Activated CD4-positive, alpha-beta memory T cell treated with anti-CD3 and anti-CD28 coated beads for 36 hours (primary cell): ENCODE measurements around the gene MPEG1. TPM values are rescaled to one million over a fixed set of nuclear protein-coding genes. Genes with fewer than 3 reads are reported as not detected.
A peak's percentile ranks its signal among the peaks of the same experiment; 100 is the strongest.

Source experiments
- CTCF ChIA-PET: fragments of 350-600 bp; sonication (Branson Sonifier 250); formaldehyde crosslinking; loops from one replicate; lab custom pipeline; 2021; ENCODE audit warnings: antibody characterized with exemption, inconsistent platforms; lab: Charles Lee
- POLR2A ChIA-PET: fragments of 350-600 bp; sonication (Branson Sonifier 250); formaldehyde crosslinking; loops from one replicate; lab custom pipeline; 2021; ENCODE audit warnings: antibody characterized with exemption; lab: Charles Lee
- DNase-seq: peaks from one replicate; pipeline ENCODE4 v3.0.0-alpha.2; 2020
- H3K27ac Mint-ChIP-seq: one replicate; pipeline ENCODE4 v1.8.0; 2021; ENCODE audit warnings: mixed read lengths
- H3K27me3 Mint-ChIP-seq: one replicate; pipeline ENCODE4 v1.8.0; 2021; ENCODE audit warnings: mixed read lengths
- H3K36me3 Mint-ChIP-seq: one replicate; pipeline ENCODE4 v1.8.0; 2021; ENCODE audit warnings: mixed read lengths
- H3K4me1 Mint-ChIP-seq: one replicate; pipeline ENCODE4 v1.8.0; 2021; ENCODE audit warnings: low read depth, mixed read lengths
- H3K4me3 Mint-ChIP-seq: one replicate; pipeline ENCODE4 v1.8.0; 2021; ENCODE audit warnings: mild to moderate bottlenecking, mixed read lengths
- H3K9me3 Mint-ChIP-seq: one replicate; pipeline ENCODE4 v1.8.0; 2021; ENCODE audit warnings: mixed read lengths
- intact Hi-C: fragments of 100-400 bp; cut with micrococcal nuclease; formaldehyde crosslinking; loops from one replicate; pipeline ENCODE4 v1.15.1; 2023
- total RNA-seq, 2 experiments: library from RNA; stranded (reverse); gene quantifications; one replicate each; pipeline ENCODE4 v1.2.3, GENCODE V29; 2021

Gene MPEG1
- total RNA-seq, 2 experiments from 2014 or later, result not detected

GRCh38 chr11:59214141-59214893, 1.6 kb upstream of the MPEG1 start:
- H3K36me3 Mint-ChIP-seq, result no peaks in the 10 kb centered on the region
- peaks cover 18% of the 10 kb centered on the region for H3K4me1 Mint-ChIP-seq
- peaks cover 8% of the 10 kb centered on the region for H3K27me3 Mint-ChIP-seq
- intact Hi-C loops, result no loop called here
- no peak for DNase-seq
- H3K4me3 Mint-ChIP-seq, result no peak overlapping the region
- H3K27ac Mint-ChIP-seq, result no peak overlapping the region
- H3K9me3 Mint-ChIP-seq, result no peaks in the 10 kb centered on the region
- POLR2A ChIA-PET, result no interaction called here
- CTCF ChIA-PET, result interaction anchor here (1.1 to 1.7 kb wide), 2 partner anchors 28 to 79 kb away, joined by 3 to 6 read pairs; no protein-coding TSS in a partner anchor

- H3K9me3 Mint-ChIP-seq, result no peaks in the 10 kb centered on the region
- H3K27ac Mint-ChIP-seq, result no peak overlapping the region
- CTCF ChIA-PET, result interaction anchor here (1.2 kb wide), 1 partner anchor 40 kb away, joined by 3 read pairs; the partner anchor contains the start of gene DTX4
- no peak for DNase-seq
- POLR2A ChIA-PET, result no interaction called here
- no peaks in the 10 kb centered on the region for H3K36me3 Mint-ChIP-seq
- H3K4me1 Mint-ChIP-seq, result peaks cover 34% of the 10 kb centered on the region
- H3K4me3 Mint-ChIP-seq, result no peak overlapping the region
- peaks cover 12% of the 10 kb centered on the region for H3K27me3 Mint-ChIP-seq
- intact Hi-C loops, result no loop called here
These were observed 505 bp downstream of the MPEG1 start for GRCh38 chr11:59212222-59212621.

DNA sequence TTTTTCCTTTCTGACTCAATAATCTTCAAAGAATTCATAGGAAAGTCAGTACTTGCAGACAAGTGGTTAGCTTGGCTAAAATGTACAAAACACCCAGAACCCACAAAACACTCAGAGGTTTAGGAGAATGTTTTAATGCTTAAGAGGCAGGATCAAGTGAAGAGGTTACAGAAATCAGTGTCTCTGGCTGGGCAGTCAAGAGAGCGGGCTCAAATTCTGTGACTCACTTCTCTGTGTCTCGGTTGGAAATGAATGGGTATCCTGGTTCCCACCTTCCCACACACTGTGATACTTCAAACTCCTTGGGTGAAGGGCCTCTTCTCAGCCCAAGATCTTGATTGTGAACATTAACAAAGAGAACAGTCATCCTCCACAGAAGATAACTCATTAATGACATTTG, 3.8 kb downstream of the MPEG1 start:
- intact Hi-C loops, result loop anchor here (1.0 kb wide), 4 partner anchors 9 to 221 kb away; no protein-coding TSS in a partner anchor
- ChIA-PET POLR2A (no interaction called here), CTCF (interaction anchor here (1.1 to 2.3 kb wide), 3 partner anchors 22 to 38 kb away, joined by 3 to 12 read pairs (median 3); partner anchors contain the start of gene DTX4)
- H3K4me1 Mint-ChIP-seq, result peaks cover 32% of the 10 kb centered on the region
- H3K4me3 Mint-ChIP-seq, result no peak overlapping the region
- no peaks in the 10 kb centered on the region for H3K36me3 Mint-ChIP-seq
- H3K27ac Mint-ChIP-seq, result no peak overlapping the region
- no peaks in the 10 kb centered on the region for H3K9me3 Mint-ChIP-seq
- peaks cover 14% of the 10 kb centered on the region for H3K27me3 Mint-ChIP-seq
- DNase-seq, result peak; percentile 27

DNA sequence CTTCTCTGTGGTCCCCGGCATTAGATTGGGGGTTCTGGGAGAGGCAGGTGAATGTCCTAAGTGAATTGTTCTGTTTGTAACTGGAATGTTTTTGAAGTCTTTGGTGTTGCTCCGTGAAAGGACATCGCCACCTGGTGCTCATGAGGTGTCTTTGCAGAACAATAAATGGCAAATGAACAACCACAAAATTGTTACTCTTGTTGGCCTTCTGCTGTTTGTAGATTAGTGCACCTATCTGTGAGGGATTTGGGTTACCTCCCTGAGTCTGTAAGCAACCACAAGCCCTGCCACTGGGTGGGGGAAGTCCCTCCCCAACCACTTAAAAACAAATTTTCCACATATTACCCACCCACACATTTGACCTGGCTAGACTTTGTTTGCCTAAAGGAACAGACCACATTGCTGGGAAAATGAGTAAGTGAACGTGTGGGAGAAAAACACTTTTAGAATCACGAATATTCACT, 4.7 kb downstream of the MPEG1 start:
- Mint-ChIP-seq H3K4me1 (peaks cover 32% of the 10 kb centered on the region), H3K27ac (no peak overlapping the region), H3K4me3 (no peak overlapping the region), H3K27me3 (peaks cover 13% of the 10 kb centered on the region), H3K36me3 (no peaks in the 10 kb centered on the region), H3K9me3 (no peaks in the 10 kb centered on the region)
- DNase-seq, result peak; percentile 44
- ChIA-PET CTCF (interaction anchor here (1.5 to 6.5 kb wide), 3 partner anchors 21 to 37 kb away, joined by 3 to 61 read pairs (median 8); partner anchors contain the start of gene DTX4), POLR2A (no interaction called here)
- intact Hi-C loops, result loop anchor here (1.0 kb wide), 4 partner anchors 8 to 222 kb away; no protein-coding TSS in a partner anchor

GRCh38 chr11:59206635-59207034, 6.1 kb downstream of the MPEG1 start:
- H3K27me3 Mint-ChIP-seq, result peaks cover 12% of the 10 kb centered on the region
- H3K36me3 Mint-ChIP-seq, result no peaks in the 10 kb centered on the region
- peak; percentile 28 for DNase-seq
- no peak overlapping the region for H3K27ac Mint-ChIP-seq
- POLR2A ChIA-PET, result no interaction called here
- CTCF ChIA-PET, result interaction anchor here (0.7 to 6.5 kb wide), 10 partner anchors 12 to 58 kb away, joined by 3 to 61 read pairs (median 5); partner anchors contain the start of gene DTX4
- peaks cover 32% of the 10 kb centered on the region for H3K4me1 Mint-ChIP-seq
- intact Hi-C loops, result no loop called here
- no peaks in the 10 kb centered on the region for H3K9me3 Mint-ChIP-seq
- H3K4me3 Mint-ChIP-seq, result no peak overlapping the region

- CTCF ChIA-PET, result interaction anchor here (1.2 to 6.5 kb wide), 6 partner anchors 12 to 34 kb away, joined by 4 to 61 read pairs (median 8); partner anchors contain the start of gene DTX4
- intact Hi-C loops, result no loop called here
These were observed 7.1 kb downstream of the MPEG1 start for GRCh38 chr11:59205648-59206047.

GRCh38 chr11:59204746-59205145, 8.0 kb downstream of the MPEG1 start:
- H3K9me3 Mint-ChIP-seq, result no peaks in the 10 kb centered on the region
- H3K27me3 Mint-ChIP-seq, result peaks cover 6% of the 10 kb centered on the region
- ChIA-PET POLR2A (no interaction called here), CTCF (interaction anchor here (2.5 to 6.5 kb wide), 3 partner anchors 19 to 33 kb away, joined by 22 to 61 read pairs (median 27); partner anchors contain the start of gene DTX4)
- H3K4me1 Mint-ChIP-seq, result peaks cover 41% of the 10 kb centered on the region
- no peak for DNase-seq
- H3K36me3 Mint-ChIP-seq, result no peaks in the 10 kb centered on the region
- no peak overlapping the region for H3K4me3 Mint-ChIP-seq
- intact Hi-C loops, result no loop called here
- H3K27ac Mint-ChIP-seq, result no peak overlapping the region

More at GRCh38 chr11:59205648-59206047, 7.1 kb downstream of the MPEG1 start:
- H3K27ac Mint-ChIP-seq, result no peak overlapping the region
- no peaks in the 10 kb centered on the region for H3K9me3 Mint-ChIP-seq
- POLR2A ChIA-PET, result interaction anchor here (0.6 kb wide), 1 partner anchor 35 kb away, joined by 3 read pairs; no protein-coding TSS in a partner anchor
- no peaks in the 10 kb centered on the region for H3K36me3 Mint-ChIP-seq
- H3K4me1 Mint-ChIP-seq, result peaks cover 34% of the 10 kb centered on the region
- no peak overlapping the region for H3K4me3 Mint-ChIP-seq
- DNase-seq, result no peak
- peaks cover 9% of the 10 kb centered on the region for H3K27me3 Mint-ChIP-seq

- CTCF ChIA-PET, result interaction anchor here (3.7 to 6.5 kb wide), 2 partner anchors 15 to 30 kb away, joined by 27 to 61 read pairs; partner anchors contain the start of gene DTX4
- intact Hi-C loops, result loop anchor here (1.0 kb wide), 1 partner anchor 30 kb away; no protein-coding TSS in a partner anchor
- H3K4me3 Mint-ChIP-seq, result no peak overlapping the region
- H3K27me3 Mint-ChIP-seq, result no peaks in the 10 kb centered on the region
- POLR2A ChIA-PET, result no interaction called here
- peaks cover 2% of the 10 kb centered on the region for H3K36me3 Mint-ChIP-seq
- H3K9me3 Mint-ChIP-seq, result no peaks in the 10 kb centered on the region
- peaks cover 16% of the 10 kb centered on the region for H3K4me1 Mint-ChIP-seq
- no peak overlapping the region for H3K27ac Mint-ChIP-seq
- no peak for DNase-seq
These were observed 11.4 kb downstream of the MPEG1 start for GRCh38 chr11:59201353-59201752.

DNA sequence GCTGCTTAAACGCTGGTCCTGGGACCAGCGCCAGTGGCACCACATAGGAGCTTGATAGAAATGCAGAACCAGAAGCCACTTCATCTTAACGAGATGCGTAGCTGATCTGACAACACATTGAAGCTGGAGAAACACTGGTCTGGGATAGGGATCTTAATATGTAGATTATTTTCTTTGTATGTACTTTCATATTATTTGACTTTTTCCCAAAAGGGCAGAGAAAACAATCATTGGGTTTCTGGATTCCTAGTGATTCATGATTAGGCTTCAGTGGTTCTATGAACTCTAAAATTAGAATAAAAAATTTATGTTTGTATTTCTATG, 12.3 kb downstream of the MPEG1 start:
- peaks cover 3% of the 10 kb centered on the region for H3K36me3 Mint-ChIP-seq
- H3K4me1 Mint-ChIP-seq, result peaks cover 16% of the 10 kb centered on the region
- CTCF ChIA-PET, result interaction anchor here (0.9 to 3.1 kb wide), 2 partner anchors 14 to 31 kb away, joined by 5 to 24 read pairs; no protein-coding TSS in a partner anchor
- H3K9me3 Mint-ChIP-seq, result no peaks in the 10 kb centered on the region
- H3K4me3 Mint-ChIP-seq, result no peak overlapping the region
- no peak for DNase-seq
- intact Hi-C loops, result loop anchor here (1.0 kb wide), 1 partner anchor 8 kb away; no protein-coding TSS in a partner anchor
- no peaks in the 10 kb centered on the region for H3K27me3 Mint-ChIP-seq
- H3K27ac Mint-ChIP-seq, result peak overlapping the region; percentile 9
- POLR2A ChIA-PET, result no interaction called here

GRCh38 chr11:59199546-59200422, 12.9 kb downstream of the MPEG1 start:
- Mint-ChIP-seq H3K4me3 (no peak overlapping the region), H3K4me1 (peaks cover 16% of the 10 kb centered on the region), H3K27ac (peak overlapping the region; percentile 9), H3K9me3 (no peaks in the 10 kb centered on the region), H3K36me3 (peaks cover 4% of the 10 kb centered on the region), H3K27me3 (no peaks in the 10 kb centered on the region)
- ChIA-PET CTCF (interaction anchor here (0.9 to 3.1 kb wide), 3 partner anchors 13 to 30 kb away, joined by 5 to 24 read pairs (median 18); partner anchors contain the start of gene DTX4), POLR2A (no interaction called here)
- DNase-seq, result peak; percentile 51
- intact Hi-C loops, result loop anchor here (1.0 kb wide), 1 partner anchor 9 kb away; no protein-coding TSS in a partner anchor

DNA sequence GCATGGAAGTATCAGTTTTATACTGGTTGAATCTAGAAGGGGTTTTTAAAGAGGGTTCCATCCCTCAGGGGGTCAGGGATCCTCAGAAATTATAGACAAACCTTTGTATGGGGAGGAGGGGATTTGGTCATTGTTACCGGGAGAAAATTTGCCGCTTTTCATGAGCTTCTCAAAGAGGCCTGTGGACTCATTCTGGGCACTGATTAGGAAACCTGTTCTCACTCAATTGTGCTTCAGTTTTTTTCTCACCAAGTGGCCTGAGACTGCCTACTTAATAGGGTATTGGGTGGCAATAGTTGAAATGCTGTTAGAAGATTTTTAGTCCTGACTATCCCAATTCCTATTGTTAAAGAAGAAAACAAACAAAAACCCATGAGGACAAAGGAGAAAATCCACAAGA, 14.0 kb downstream of the MPEG1 start:
- intact Hi-C loops, result no loop called here
- ChIA-PET POLR2A (no interaction called here), CTCF (interaction anchor here (0.6 to 3.1 kb wide), 4 partner anchors 12 to 338 kb away, joined by 3 to 24 read pairs (median 10); partner anchors contain the start of gene DTX4)
- Mint-ChIP-seq H3K4me3 (no peak overlapping the region), H3K4me1 (peaks cover 16% of the 10 kb centered on the region), H3K27me3 (no peaks in the 10 kb centered on the region), H3K36me3 (peaks cover 4% of the 10 kb centered on the region), H3K9me3 (no peaks in the 10 kb centered on the region), H3K27ac (no peak overlapping the region)
- no peak for DNase-seq
